Medulla oblongata (tissue), 1 donor: ENCODE data around the gene PRXL2A.
A peak's percentile ranks its signal among the peaks of the same experiment; 100 is the strongest.

ENCODE experiments used
- DNase-seq: peaks from one replicate; pipeline ENCODE4 v3.0.0-alpha.2; 2015; ENCODE audit errors: extremely low spot score

The PRXL2A gene

DNA sequence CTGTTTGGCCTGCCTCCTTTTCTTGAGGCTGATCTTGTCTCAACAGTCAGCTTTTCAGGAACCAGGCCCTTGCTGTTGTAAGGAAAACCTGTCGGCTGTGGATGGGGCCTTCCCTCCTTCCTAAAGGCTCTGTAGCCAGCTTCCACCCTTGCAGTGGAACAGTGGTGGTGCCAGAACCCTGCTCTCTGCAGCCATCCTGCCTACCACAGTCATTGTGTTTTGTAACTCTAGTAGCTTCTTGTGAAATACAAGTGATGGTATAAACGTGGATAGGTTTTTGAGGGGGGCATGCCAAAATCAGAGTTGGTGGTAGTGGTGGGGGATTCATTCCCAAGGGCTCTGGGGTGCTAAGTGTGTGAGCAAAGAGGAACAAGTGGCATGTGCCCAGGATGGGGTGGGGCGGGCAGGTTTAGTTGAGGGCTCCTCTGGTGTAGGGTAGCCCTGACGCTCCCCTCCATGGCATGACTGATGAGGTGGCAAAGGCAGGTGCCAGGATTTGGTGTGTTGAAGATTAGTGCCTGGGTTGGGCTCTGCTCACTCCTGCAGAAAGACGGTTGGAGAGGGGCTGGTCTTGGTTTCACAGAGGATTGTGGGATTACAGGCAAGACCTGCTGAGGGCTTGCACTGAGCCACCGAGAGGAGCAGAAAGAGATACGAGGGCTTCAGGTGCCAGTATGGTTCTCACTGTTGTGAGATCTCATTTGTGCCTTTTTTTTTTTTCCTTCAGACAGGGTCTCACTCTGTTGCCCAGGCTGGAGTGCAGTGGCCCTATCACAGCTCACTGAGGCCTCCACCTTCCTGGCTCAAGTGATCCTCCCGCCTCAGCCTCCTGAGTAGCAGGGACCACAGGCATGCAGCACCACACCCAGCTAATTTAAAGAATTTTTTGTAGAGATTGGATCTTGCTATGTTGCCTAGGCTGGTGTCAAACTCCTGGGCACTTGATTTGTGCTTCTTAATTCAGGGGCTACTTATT lies 53.1 kb downstream of the PRXL2A start:
- DNase-seq = no peak

DNA sequence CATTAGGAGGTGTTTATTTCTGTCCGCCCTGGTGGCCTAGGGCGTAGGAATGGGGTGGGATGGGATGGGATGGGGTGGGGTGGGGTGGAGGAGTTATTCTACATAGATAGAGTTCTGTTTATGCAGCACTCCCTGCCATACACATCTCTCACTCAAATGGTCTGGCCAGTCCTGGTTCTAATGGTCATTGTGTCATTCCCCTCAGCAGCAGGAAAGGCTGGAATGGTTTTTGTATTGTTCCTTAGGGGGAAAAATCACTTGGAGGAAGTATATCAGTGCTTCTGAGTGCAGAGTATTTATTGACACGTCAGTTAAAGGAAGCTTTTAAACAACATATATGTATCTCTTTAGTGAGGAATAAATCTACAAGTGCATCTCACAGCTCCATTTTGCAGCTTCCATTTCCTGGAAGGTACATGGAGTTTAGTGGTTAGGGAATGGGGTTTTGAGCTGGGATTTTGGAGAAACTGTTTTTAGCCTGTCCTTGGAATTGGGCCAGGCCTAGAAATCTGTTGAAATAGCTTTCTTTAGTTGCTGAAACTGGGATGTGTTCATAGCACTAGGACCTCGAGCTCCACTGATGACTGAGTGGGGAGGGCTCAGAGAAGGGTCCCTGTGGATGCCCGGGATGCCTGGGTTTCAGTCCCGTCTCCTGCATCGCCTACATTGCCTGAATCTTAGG lies 54.1 kb downstream of the PRXL2A start:
- no peak for DNase-seq

DNA sequence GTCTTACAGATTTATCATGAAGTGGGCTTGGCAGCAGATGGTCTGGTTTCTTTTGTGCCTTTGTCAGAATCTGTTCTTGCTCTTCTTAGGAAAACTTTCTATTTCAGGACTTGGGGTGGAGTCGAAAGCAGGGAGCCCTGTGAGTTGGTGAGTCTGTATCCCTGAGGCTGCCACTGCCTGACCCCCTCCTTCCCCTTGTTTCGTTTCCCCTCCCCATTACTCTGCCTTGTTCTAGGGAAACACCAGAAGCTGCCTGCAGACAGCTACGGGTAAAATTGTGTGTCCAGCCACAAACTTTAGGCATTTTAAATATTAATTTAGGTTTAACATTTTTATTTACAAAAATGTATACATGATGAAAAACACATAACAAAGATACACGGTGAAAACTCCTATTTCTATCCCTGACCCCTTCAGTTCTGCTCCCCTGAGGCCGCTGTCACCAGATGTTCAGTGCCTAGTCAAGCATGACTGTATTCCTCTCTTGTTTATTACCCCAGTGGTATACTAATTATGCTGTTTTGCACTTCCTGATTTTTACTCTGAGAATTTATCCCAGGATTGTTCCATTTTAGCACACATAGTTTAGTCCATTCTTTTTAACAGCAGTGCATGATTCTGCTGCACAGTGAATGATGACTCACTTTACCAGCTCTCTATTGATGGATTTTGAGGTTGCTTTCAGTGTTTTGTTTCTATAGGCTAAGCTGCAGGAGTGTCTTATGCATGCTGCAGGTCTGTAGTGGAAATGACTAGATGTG lies 54.8 kb downstream of the PRXL2A start:
- no peak for DNase-seq

DNA sequence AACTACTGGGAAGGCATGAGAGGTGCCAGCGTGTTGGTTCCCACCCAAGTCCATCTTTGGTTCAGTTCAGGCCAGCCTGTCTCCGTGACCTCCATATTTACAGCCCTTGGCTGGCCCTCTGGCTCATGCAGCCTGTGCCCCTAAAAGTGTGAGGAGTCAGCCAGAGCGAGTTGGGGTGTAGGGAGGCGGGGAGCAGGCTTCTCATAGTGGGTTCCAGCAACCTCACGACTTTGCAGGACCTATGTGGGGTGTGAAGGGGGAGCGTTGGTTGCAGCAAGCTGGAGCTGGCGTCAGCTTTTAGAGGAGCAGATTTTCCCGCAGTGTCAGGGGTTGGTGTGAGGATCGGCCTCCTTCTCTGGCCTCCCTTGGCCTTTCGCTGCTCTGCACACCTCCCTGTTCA lies 55.5 kb downstream of the PRXL2A start:
- DNase-seq = no peak

DNA sequence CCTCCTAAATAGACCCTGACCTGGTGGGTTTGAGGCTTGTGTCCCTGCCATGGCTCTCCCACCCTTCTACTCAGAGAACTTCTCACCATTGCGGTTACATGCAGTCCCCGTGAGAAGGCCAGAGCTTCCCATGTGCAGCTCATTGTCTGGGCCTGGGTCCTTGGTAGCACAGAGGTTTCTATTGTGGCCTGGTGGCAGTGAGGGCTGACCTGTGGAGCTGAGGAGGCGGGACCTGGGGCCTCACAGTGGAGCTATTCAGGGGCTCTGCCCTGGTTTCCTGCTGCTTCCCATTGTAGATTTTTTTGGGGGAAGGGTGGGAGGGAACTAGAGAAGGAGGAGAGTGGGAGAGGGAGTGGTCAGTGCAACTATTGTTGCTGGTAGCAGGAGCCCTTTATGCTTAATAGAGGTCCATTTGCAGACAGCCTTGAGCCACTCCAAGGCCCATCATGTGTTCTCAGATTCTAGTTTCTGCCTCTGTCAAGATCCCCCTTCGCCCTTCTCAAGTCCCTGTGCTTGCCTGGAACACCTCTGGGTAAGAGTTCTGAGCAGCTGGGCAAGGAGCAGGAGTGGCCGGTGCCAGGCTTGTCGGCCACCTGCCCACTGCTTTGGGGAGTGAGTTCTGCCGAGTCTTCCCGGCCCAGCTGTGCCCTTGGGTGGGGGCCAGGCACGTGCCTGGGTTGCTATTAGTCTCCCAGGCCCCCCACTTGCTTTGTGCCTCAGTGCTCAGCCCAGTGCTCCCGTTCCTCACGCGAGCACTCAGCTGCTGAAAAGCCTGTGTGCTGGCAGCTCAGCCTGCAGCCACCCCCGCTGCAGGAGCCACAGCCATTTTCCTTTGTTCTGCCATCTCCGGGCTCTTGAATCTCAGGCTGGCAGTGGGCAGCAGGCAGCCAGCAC lies 56.5 kb downstream of the PRXL2A start:
- DNase-seq = peak; percentile 79

DNA sequence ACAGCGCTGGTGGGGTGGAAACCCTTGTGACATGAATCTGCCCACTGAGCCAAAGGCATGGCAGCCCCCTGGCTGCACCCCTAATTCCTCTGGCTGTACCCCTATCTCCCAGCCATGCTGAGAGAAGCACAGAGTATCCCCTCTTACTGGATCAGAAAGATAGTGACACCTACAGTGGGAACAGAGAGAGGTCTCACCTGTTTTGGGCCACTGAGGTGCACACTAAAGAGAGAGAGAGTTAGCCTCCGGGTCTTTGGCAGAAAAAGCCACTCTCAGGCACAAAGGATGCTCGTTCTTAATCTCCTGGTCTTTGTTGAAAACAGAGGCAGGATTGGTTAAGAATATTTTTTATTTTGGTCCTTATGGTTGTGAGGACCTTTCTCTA lies 57.1 kb downstream of the PRXL2A start:
- DNase-seq = no peak

DNA sequence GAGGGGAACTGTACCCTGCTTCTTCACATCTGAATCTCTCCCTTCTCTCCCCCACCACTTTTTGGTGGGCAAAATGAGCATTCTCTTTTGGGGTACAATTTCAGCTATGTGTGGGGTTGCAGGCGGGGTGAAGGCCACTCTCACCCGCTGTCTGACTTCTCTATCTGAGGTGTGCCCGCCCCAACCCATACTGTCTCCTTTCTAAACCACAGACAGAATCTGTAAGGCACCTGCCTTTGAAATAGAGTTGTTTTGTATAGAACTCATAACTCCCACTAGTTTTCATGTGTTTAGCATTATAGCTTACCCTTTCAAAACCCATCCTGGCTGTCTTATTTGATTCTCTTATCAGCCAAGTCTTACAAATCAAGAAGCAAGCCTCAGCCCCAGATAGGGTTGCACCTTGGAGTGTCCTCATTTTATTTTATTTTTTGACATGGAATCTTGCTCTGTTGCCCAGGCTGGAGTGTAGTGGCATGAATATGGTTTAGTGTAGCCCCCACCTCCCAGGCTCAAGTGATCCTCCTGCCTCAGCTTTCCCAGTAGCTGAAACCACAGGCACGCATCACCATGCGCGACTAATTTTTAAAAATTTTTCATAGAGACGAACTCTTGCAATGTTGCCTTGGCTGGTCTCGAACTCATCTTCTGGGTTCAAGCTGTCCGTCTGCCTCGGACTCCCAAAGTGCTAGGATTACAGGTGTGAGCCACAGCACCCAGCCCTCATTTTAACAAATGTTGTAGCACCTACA lies 57.7 kb downstream of the PRXL2A start:
- DNase-seq = no peak

DNA sequence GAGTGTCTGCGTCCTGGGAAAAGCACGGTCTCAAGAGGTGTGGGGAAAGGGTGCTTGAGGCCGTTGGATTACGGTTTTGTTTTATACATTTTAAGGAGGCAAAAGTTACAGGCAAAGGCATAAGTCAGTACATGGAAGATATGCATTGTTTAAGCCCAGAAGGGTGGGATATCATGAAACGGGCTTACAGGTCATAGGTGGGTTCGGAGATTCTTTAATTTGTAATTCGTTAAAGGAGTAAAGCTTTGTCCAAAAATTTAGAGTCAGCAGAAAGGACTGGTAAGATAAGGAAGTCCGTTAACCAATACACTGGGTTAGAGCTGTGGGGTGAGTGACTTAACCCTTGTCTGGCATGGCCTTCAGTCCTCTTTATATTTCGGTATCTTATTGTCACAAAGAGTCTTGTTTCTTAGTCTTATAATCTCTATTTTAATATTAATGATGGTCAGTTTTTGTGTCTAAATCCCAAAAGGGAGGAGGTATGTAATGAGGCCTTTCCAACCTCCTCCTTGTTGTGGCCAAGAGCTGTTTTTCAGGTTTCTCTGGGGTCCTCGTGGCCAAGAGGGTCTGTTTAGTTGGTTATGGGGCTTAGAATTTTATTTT lies 58.5 kb downstream of the PRXL2A start:
- no peak for DNase-seq

DNA sequence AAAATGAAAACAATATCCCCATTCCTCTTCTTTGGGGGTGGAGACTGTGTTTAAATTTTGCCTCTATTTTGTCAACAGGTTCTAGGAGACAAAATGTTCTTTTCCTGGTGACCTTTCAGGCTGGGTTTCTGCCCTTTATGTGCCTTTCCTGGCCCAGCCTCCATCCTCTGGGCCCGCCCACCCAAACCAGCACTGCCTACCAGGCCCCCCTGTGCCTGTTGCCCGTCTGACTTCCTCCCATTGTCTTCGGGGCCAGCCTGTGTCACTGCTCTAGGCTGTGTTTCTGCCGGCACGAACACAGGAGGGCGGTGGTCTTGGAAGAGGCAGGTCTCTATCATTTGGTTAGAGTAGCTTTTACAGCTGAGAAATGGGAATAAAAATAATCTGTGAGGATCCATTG lies 59.7 kb downstream of the PRXL2A start:
- peak; percentile 76 for DNase-seq

DNA sequence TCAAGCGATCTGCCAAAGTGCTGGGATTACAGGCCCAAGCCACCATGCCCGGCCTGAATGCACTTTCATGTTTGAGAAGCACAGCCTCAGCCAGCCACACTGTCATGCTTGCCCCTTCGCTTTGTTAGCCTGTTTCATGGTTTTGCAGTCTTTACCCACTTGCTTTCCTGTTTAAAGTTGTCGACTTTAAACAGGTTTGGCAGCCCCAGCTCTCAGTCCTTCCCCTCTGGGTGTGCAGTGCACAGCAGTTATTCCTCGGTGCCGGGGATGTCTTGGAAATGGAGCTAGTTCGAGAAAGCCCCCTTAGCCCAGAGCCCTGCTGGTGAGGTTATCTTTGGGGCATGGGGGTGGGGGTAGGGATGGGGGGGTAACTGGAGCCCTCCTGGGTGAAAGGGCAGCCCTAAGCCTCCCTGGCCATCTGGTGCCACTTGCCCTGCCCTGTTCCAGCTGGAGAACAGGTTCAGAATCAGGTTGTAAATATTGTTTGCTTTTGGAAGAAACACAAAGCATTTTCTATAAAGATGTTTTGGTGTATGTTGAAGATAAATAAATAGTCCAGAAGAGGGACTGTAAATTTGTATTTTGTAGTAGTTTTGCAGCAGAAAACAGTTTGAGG lies 60.6 kb downstream of the PRXL2A start:
- no peak for DNase-seq

DNA sequence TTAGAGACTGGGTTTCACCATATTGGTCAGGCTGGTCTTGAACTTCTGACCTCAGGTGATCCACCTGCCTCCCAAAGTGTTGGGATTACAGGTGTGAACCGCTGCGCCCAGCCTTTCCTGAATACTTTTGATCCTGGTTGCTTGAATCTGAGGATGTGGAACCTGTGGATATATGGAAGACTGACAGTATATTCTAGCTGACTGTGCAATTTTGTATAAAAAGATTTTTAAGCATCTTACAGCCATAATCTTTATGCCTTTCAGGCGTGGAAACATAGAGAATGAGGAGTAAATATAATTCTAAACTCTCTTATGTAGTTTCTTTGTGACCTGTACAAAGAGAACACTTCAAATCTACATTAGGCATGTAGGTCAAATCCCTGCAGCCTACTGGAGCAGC lies 61.9 kb downstream of the PRXL2A start:
- no peak for DNase-seq

DNA sequence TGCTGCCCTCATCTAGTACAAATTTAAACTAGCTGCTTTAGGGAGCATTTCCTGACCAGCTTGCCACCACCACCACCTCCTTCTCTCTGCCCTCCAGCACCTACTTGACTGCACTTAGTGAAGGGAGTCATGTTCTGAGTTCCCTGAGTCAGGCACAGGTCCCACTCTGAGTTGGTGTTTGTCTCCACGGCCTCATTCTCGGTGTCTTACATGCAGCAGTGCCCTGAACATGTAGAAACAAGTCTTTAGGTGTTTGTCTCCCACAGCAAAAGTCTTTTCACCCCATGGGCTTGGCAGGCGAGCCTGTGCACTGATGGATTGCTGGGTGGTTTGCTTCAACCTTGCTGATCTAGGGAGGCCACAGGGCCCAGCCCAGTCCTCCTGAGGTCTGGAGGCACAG lies 62.6 kb downstream of the PRXL2A start:
- no peak for DNase-seq

DNA sequence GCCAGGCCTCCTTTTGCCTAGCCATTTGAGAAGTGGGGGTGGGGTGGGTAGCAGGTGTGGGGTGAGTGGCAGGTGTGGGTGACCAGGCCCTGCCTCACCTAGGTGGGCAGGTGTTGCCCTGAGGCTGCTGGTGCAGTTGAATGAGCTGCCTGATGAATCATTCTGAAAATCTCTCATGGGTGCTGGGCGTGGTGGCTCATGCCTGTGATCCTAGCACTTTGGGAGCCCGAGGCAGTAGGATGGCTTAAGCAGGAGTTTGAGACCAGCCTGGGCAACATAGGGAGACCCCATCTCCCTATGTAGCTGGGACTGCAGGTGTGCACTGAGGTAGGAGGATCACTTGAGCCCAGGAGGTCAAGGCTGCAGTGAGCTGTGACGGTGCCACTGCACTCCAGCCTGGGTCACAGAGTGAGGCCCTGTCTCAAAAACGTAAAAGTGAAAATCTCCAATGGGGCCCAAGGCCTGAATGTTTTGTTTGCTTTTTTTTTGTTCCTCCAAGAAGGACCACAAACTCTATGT lies 63.4 kb downstream of the PRXL2A start:
- DNase-seq = no peak

DNA sequence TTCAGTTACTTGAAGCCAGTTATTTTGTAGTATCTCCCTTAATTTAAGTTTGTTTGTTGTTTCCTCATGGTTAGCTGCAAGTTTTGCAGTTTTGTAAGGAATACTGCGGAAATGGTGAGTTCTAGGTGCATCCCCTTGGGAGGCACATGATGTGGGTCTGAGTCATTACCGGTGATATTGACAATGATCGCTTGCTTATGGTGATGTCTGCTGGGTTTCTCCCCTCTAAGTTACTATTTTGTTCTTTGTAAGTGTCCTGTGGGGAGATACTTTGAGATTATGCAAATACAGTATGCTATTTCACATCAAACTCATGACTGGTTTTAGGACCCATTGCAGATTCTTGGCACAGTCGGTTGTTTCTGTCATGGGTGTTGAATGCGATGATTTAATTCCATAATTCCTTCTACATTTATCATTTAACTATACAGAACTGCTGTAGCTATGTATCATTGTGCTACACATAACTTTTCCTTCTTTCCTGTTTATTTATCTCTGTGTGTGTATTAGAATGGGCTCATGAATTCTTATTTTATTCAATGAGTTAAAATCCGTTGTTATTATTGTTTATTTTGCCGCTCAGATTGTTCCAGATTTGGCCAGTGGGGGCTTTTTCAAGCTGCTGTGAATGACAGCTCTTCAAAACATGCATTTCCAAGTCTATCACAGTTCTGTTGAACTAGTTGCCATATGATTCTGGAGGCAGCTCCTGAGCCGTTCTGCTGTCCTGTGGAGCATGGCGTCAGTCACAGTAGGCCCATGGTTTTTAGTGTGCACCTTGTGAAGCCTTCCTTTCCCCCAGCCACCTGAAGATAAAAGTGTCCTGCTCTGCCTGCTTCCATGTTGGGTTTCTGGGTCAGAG lies 64.1 kb downstream of the PRXL2A start:
- DNase-seq = no peak

DNA sequence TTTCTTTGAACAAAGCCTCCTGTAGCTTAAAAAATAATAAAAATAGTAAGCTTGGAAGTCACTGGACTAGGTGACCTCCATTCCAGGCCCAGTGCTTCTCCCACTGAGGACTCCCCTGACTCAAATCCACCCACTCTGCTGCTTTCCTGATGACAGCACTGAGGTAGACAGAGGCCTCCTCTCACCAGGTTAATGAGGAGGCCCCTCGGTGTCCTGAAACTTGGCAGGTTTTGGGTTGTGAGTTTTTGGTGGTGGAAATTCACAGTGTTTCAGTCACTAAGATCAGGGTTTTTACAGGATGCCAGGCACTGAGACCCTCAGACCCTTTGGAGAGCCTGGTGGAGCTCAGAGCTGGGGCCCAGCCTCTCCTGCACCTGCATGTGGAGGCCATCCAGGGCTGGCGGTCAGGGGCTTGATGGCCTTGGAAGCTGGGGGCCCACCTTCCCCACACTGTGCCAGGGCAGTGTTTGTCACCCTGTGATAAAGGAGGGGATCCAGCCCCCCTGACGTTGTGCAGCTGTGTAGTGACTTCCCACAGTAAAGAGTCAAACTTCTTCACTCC lies 64.8 kb downstream of the PRXL2A start:
- DNase-seq = no peak

DNA sequence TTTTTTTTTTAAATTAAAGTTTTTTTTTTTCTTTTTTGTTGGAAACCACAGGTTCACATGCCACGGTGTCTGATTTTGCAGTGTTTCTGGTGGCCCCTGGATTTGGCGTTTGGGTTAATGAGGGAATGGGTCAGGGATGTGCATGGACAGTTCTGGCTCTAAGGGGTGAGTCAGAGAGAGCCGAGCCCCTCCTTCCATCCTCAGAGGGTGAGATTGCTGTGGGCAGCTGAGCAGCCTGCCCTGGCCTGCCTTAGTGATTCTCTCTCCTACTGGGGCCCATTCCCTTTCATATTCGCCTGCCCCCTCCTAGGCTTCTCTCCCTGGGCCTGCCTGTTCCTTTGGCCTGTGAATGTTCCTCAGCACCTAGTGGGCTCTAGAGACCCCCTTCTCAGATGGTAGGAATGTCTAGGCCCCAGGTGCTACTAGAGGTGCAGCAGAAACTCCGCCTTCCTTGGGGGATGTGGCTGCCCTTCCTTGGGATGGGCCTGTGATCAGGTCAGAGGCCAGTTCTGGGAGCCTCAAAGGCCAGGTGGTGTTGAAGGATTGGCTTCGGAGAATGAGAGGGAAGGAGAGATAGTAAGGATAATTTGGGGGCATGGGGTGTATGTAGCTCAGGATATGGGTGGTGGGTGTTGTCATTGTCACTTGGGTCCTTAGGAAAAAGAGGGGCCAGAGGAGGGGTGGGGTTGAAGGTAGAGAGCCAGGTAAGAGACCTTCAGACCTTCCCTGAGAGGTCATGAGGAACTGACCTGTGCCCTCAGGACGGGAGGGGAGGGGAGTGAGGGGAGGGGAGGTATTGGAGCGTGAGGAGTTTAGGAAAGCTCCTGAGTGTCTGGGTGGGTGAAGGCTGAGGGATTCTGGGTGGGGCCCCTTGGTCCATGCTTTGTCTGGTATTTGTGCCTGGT lies 65.6 kb downstream of the PRXL2A start:
- DNase-seq = no peak

DNA sequence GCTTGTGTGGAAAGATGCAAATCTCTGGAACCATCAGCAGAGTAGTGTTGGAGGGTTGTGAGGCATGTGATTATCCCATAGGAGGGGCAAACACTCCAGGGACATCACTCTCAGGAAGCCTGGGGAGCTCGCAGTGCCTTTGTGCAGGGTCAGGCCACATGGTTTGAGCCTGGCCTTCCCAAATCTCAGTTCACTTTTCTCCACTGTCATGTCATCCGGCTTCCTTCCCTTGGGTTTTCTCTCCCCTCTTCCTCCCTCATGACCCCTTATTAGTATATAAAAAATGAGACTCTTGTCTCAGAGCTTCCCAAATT lies 66.2 kb downstream of the PRXL2A start:
- no peak for DNase-seq
